Mesothelial cell of epicardium (in vitro differentiated cells): ENCODE data around the gene WDR45B. TPM values are rescaled to one million over a fixed set of nuclear protein-coding genes. Genes with fewer than 3 reads are reported as not detected.

Source experiments
- DNase-seq, 2 experiments: peaks; one replicate each; pipeline ENCODE4 v3.0.0; 2021; ENCODE audit warnings: low spot score in 2 of 2; ENCODE audit not compliant: unreplicated experiment in 2 of 2
- H3K27ac Mint-ChIP-seq: 2 replicates; pipeline ENCODE4 v1.8.0; 2021; ENCODE audit warnings: mixed read lengths
- H3K27me3 Mint-ChIP-seq: 2 replicates; pipeline ENCODE4 v1.8.0; 2021; ENCODE audit warnings: low read depth, mixed read lengths
- H3K36me3 Mint-ChIP-seq: 2 replicates; pipeline ENCODE4 v1.8.0; 2021; ENCODE audit warnings: mixed read lengths
- H3K4me1 Mint-ChIP-seq: 2 replicates; pipeline ENCODE4 v1.8.0; 2021; ENCODE audit warnings: mixed read lengths
- H3K4me3 Mint-ChIP-seq: 2 replicates; pipeline ENCODE4 v1.8.0; 2021; ENCODE audit warnings: mild to moderate bottlenecking, moderate library complexity, mixed read lengths
- H3K9me3 Mint-ChIP-seq: 2 replicates; pipeline ENCODE4 v1.8.0; 2021; ENCODE audit warnings: mixed read lengths
- microRNA-seq: library from miRNA; unstranded; fragments of <30 nt; microRNA quantifications from one replicate; pipeline ENCODE4 v1.2.0, GENCODE V29; 2021; ENCODE audit warnings: inconsistent platforms, mixed read lengths
- total RNA-seq: library from RNA; stranded (reverse); gene quantifications from 3 replicates; pipeline ENCODE4 v1.2.1, GENCODE V29; 2021
- TF ChIP-seq, protein P1 (sequence below): fragments of 200-600 bp; sonication (generic); IDR thresholded peaks from one replicate; pipeline ENCODE4 v1.5.0; 2021; ENCODE audit warnings: antibody characterized with exemption; ENCODE audit not compliant: unreplicated experiment

The WDR45B gene
- total RNA-seq, 1 donor from 2014 or later = 92.3 TPM

DNA sequence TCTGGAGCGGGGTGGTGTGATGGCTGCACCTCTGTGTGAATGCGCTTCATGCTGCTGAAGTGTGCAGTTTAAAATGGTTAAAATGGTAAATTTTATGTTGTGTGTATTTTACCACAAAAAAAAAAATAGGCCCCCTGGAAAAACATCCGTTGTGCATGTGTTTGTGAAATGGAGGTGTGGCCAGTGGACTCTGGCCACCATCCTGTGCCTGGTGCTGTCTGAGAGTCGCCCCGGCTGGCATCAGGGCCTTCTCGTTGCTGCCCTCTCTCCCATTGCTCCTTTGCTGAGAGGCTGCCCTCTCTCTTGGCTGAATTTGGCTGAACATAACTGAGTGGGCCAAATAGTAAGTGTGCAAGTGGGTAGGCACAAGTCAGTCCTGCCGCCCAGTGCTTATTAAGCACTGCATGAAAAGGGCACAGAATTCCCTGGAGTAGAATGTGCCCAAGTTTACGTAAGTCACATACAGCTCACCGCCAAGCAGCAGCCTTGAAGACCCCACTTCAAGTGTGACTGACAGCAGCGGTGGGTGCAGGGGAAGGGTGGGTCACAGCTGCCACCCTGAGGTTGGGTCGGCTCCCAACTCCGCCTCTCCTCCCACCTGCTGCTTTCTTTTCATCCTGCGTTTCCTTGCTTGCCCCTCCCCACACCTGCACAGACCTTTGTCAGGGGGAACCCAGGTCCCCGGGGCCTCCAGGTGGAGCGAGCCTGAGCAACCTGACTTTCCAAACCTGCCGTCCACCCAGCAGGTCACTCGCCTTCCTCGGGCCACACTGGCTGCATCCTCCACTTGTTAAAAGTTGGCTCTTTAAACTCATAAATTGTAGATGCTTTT, 81.9 kb downstream of the WDR45B start:
- Mint-ChIP-seq H3K4me3 (no peak overlapping the region), H3K36me3 (peaks cover 17% of the 10 kb centered on the region), H3K4me1 (peaks cover under 1% of the 10 kb centered on the region), H3K27me3 (no peaks in the 10 kb centered on the region), H3K9me3 (no peaks in the 10 kb centered on the region), H3K27ac (no peak overlapping the region)
- TF ChIP-seq, protein P1, sequence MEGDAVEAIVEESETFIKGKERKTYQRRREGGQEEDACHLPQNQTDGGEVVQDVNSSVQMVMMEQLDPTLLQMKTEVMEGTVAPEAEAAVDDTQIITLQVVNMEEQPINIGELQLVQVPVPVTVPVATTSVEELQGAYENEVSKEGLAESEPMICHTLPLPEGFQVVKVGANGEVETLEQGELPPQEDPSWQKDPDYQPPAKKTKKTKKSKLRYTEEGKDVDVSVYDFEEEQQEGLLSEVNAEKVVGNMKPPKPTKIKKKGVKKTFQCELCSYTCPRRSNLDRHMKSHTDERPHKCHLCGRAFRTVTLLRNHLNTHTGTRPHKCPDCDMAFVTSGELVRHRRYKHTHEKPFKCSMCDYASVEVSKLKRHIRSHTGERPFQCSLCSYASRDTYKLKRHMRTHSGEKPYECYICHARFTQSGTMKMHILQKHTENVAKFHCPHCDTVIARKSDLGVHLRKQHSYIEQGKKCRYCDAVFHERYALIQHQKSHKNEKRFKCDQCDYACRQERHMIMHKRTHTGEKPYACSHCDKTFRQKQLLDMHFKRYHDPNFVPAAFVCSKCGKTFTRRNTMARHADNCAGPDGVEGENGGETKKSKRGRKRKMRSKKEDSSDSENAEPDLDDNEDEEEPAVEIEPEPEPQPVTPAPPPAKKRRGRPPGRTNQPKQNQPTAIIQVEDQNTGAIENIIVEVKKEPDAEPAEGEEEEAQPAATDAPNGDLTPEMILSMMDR = no peak
- DNase-seq = no peak

DNA sequence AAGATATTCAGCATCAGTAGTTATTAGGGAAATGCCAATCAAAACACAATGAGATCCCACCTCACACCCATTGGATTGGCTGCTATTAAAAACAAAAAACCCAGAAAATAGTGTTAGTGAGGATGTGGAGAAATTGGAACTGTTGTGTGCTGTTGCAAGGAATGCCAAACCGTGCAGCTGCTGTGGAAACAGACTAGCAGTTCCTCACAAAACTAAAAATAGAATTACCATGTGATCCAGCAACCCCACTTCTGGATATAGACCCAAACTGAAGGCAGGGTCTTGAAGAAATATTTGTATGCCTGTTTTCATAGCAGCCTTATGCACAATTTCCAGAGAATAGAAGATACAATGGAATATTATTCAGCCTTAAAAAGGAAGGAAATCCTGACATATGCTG, 82.7 kb downstream of the WDR45B start:
- TF ChIP-seq, protein P1 = no peak
- peaks cover 16% of the 10 kb centered on the region for H3K36me3 Mint-ChIP-seq
- no peaks in the 10 kb centered on the region for H3K9me3 Mint-ChIP-seq
- no peak for DNase-seq
- H3K27ac Mint-ChIP-seq = no peak overlapping the region
- no peaks in the 10 kb centered on the region for H3K27me3 Mint-ChIP-seq
- no peak overlapping the region for H3K4me3 Mint-ChIP-seq
- peaks cover 5% of the 10 kb centered on the region for H3K4me1 Mint-ChIP-seq

Small RNA genes within 50 kb of the gene (microRNA-seq; reads per million reads assigned to microRNA genes)
- 1.8 reads per million for gene MIR4525

Other genes with a start within 250 kb of the WDR45B start
- gene HEXD, start 230.1 kb downstream of the WDR45B start, total RNA-seq = 75.3 to 82.8 TPM (median 76.3 TPM) in 3 replicates
- 36.6 to 40.3 TPM (median 39.3 TPM) in 3 replicates for gene OGFOD3, start 229.9 kb downstream of the WDR45B start, total RNA-seq
- gene CYBC1, start 197.7 kb downstream of the WDR45B start, total RNA-seq = 86.7 to 93.0 TPM (median 88.1 TPM) in 3 replicates
- gene NARF, start 189.7 kb downstream of the WDR45B start, total RNA-seq = 116 to 123 TPM (median 122 TPM) in 3 replicates
- 88.3 to 92.0 TPM (median 91.7 TPM) in 3 replicates for gene FOXK2, start 128.7 kb downstream of the WDR45B start, total RNA-seq
- 25.0 to 26.5 TPM (median 25.5 TPM) in 3 replicates for gene RAB40B, start 50.3 kb upstream of the WDR45B start, total RNA-seq
- 30.3 to 31.6 TPM (median 30.6 TPM) in 3 replicates for gene FN3KRP, start 68.3 kb upstream of the WDR45B start, total RNA-seq
- 31.9 to 33.3 TPM (median 33.0 TPM) in 3 replicates for gene FN3K, start 87.2 kb upstream of the WDR45B start, total RNA-seq
- 102 to 117 TPM (median 103 TPM) in 3 replicates for gene TBCD, start 103.6 kb upstream of the WDR45B start, total RNA-seq
- gene ZNF750, start 191.6 kb upstream of the WDR45B start, total RNA-seq = 1.8 to 2.6 TPM (median 2.3 TPM) in 3 replicates